ENCODE measurements around the gene NSL1.
"Not testable (repeated sequence)": the region's sequence is repeated elsewhere in the genome, so short reads cannot be mapped to it uniquely, and the experiment has no call there.

The NSL1 gene
- total RNA-seq = 27.6 to 55.6 (median 41.5) reads per million in 3 experiments

DNA sequence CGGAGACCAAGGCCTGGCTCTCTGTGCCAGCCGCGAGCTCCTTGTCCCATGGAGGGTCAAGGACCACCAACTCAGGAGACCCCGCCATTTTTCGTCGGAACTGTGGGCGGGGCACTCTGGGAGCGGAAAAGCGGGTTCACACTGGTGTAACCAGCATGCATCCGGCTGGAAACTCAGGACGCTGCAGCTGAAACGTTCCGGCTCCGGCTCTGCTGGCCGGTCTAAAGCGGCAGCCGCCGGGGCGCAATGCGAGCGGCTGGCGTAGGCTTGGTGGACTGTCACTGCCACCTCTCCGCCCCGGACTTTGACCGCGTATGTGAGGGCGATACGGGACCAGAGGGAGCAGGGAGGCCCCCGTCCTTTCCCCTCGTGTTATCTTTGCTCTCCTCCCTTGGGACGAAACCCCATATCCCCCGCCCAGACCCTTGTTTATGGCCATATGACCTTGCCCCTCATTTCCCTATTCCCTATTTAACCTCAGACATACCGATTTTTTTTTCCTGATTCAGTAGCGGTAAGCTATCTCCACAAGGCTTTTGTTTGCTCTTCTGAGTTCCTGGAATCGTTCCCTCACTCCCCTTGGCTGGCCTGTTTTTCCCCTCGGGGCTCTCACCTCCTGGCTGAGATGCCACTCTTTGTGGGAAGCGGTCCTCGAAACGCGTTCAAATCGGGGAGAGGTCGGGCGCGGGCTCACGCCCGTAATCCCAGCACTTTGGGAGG is at the start of gene NSL1, which contains the start of gene TATDN3:
Gene NSL1, minus strand, starts transcription at position 102 of the 720 bp plus-strand sequence. Its CDS starts 14 bp downstream, at position 88.
Gene TATDN3, plus strand, starts transcription at position 219 of the 720 bp plus-strand sequence. Its CDS starts 28 bp downstream, at position 247.
- DNase-seq = peak; percentile 85

- no peak for DNase-seq
Observed at GRCh38 chr1:212838145-212838544, 46.6 kb upstream of the NSL1 start.

DNA sequence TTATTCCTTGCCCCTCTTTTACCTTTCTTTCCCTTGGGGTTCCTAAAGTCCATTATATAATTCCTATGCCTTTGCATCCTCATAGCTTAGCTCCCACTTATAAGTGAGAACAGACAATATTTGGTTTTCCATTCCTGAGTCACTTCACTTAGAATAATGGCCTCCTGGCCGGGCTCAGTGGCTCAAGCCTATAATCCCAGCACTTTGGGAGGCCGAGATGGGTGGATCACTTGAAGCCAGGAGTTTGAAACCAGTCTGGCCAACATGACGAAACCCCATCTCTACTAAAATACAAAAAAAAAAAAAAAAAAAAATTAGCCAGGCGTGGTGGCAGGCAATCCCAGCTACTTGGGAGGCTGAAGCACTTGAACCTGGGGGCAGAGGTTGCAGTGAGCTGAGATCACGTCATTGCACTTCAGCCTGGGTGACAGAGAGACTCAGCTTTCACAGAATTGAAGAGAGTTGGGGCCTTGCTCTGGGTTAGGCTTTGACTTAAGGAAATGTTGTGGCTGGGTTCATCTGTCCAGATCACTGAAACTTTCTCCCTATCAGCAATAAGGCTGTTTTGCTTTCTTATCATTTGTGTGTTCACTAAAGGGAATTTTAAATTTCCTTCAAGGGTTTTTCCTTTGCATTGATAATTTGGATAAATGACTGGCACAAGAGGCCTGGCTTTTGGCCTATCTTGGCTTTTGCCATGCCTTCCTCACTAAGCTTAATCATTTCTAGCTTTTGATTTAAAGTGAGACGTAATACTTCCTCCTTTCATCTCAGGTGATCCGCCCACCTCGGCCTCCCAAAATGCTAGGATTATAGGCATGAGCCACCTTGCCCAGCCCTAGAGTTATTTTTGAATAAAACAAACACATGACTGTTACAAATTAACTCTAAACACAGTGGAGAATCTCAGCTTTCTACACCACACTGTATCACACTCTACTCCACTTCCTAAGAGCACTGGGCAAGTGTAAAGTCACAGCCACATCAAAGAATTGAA is 41.9 kb upstream of the NSL1 start:
- not testable (repeated sequence) for DNase-seq

DNA sequence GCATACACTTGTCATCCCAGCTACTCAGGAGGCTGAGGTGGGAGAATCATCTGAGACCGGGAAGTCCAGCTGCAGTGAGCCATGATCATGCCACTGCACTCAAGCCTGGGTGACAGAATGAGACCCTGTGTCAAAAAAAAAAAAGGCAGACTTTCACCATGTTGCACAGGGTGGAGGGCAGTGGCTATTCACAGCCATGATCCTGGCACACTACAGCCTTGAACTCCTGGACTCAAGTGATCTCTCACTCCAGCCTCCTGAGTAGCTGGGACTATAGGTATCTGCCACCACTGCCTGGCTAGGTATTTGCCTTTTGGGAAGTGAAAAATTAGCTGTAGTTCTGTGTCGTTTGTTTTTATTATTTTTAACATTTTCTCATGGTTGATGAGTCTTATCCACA is 36.8 kb upstream of the NSL1 start:
- DNase-seq = no peak

DNA sequence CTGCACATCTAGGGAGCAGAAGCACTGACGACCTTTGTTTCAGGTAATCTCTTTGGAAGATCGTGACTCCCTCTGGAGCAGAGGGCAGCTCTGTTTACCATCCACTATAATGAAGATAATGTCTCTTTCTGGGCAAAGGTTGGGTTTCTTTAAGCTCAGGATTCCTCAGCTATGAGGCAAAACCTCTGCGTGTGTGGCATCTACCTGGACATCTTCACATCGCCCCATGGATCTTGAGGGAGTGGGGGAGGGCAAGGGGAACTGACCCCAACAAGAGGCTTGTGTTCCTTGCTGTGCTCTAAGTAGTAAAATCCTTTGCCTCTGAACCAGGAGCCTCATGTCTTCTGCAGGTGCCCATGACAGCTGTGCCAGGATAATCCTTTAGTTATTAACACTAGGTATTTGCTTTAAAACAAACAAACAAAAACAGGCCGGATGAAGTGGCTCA is 36.3 kb upstream of the NSL1 start:
- no peak for DNase-seq

DNA sequence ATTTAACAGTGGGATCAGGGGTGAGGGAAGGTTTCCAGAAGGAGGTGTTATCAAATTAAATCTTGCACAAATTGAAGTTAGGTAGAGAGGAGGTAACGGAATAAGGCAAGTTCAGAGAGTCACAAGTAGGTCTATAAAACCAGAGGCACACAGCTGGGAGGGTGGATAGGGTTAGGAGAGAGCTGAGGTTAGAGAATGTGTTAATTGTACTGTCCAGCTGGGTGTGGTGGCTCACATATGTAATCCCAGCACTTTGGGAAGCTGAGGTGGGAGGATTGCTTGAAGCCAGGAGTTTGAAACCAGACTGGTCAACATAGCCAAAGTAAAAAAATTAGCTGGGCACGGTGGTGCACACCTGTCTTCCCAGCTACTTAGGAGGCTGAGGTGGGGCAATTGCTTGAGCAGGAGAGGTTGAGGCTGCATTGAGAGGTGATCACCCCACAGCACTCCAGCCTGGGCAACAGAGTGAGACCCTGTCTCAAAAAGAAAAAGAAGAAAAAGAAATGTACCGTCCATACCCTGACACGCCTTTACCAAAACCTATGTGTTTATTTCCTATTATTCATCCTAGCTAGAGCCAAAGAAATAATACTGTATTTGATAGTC is 35.7 kb upstream of the NSL1 start:
- no peak for DNase-seq

- DNase-seq = no peak
Observed at GRCh38 chr1:212825798-212826452, 34.3 kb upstream of the NSL1 start.

DNA sequence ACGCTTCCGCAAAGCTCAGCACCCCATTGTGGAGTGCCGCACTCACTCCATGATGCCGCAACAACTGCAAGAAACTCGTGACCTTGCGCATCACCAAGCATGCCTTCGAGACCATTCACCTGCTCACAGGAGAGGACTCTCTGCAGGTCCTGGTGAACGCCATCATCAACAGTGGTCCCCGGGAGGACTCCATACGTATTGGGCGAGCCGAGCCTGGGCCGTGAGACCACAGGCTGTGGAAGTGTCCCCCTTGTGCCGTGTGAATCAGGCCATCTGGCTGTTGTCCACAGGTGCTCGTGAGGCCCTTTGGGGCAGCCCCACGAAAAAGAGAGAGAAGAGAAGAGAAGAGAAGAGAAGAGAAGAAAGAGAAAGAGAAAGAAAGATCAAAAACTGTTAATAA is 32.6 kb upstream of the NSL1 start:
- DNase-seq = no peak

- DNase-seq = no peak
Observed at GRCh38 chr1:212822956-212823355, 31.4 kb upstream of the NSL1 start.

GRCh38 chr1:212820969-212821368 is 29.4 kb upstream of the NSL1 start:
- no peak for DNase-seq

GRCh38 chr1:212819726-212820125 is 28.1 kb upstream of the NSL1 start:
- DNase-seq = no peak

DNA sequence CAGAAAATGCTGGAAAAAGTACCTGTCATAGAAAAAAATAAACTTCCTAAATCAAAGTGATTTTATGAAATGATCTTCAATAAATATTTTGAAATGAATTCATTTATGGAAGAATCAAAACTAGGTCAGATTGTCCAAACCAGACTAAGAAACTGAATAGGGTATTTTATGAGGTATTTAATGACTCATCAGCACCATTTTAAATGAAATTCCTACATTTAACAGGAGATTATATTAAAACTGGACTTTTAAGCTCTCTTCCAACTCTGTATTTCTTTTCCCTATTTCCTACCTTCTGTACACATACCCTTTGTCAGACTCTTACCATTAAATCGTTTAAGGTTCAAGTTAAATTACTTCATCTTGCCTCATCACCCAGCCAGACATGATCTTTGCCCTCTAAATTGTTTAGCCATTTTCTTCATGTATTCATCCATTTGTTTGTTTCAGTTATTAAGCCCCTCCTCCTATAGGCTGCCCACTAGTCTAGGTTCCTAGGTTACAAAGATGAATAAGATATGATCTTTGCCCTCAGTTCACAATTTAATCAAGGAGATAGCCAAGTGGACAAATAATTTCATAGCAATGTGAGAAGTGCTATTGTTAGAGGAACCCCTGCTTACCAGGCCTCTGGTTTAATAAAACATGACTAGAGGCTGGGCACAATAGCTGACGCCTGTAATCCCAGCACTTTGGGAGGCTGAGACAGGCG is 25.1 kb upstream of the NSL1 start:
- no peak for DNase-seq

DNA sequence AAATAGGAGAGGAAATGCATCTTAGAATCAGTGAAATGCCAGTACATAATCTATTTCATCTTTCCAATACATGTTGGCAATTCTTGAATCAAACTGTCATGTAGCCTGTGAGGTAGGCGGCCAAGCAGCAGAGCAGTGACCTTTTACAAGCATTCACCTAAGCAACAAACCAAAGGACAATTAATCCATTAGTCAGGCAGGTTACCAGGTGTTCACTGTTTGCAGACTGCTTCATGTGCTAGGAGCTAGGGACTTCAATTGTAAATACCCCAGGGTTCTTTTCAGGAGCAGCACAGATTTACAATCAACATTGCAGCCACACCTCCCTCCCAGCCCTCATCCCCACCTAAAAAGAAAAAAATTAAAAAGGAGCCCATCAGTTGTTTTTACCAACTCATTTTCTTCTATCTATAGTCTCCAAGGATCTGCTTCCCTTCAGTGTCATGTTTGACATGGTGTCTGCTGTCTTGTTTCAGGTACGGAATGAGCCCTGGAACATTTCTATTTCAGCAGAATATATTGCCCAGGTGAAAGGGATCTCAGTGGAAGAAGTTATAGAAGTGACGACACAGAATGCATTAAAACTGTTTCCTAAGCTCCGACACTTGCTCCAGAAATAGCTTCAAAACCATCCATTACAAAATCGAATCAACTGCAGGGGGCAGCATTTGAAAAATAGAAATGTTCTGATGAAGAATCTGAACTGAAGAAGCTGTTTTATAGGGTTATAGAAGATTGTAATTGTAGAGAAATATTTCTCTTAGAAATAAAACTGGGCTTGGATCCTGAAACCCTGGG is 23.2 kb upstream of the NSL1 start:
- no peak for DNase-seq

DNA sequence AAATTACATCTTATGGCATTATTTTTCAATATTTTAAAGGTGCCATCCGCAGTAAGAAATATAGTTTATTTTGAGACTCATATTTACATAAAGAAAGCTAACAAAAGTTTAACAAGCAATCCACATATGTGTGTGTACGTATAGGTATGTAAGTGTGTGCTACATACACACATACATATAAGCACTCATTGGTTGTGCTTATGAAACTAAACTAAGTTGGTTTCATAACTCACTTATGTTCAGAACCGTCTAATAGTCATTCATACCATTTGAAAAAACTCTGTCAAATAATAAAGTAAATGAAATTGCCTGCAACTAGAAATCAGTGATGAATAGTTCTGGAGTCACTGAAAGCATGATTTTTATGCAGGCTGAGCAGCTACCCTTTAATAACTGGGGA is 14.2 kb upstream of the NSL1 start:
- no peak for DNase-seq

DNA sequence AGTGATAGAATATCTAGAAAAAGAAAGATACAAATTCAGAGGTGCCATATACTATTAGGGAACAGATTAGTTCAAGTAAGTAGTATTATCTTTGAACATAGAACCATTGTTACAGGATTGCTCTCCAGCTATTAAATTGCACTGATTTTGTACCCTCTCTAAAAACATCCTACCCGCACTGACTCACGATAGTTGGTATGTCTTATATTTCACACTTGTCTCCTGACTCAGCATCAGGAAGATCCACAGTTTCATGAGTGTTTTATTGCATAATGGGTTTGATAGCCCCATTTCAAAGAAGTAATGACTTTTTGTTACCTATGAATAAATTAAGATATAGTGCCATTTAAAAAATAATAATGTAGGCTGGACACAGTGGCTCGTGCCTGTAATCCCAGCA is 6.1 kb upstream of the NSL1 start:
- no peak for DNase-seq

DNA sequence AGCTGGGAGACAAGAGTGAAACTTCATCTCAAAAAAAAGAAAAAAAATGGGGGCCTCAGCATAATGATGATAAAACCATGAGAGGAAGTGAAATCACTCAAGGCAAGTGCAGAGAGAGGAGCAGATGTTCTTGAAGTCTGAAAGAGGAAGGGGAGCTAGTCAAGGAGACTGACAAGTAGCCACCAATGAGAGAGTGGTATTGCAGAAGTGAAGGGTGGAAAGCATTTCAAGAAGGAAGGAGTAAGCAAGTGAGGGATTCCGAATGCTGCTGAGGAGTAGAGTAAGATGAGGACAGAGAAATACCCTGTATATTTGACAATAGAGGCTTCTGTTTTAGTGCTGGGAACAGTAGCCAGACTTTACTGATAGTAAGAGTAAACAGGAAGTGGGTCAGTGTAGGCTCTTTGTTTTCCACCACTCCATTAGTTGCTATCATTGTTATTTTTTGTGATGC is 3.0 kb upstream of the NSL1 start:
- no peak for DNase-seq

- no peak for DNase-seq
Observed at GRCh38 chr1:212792396-212792908, 875 bp upstream of the NSL1 start.

DNA sequence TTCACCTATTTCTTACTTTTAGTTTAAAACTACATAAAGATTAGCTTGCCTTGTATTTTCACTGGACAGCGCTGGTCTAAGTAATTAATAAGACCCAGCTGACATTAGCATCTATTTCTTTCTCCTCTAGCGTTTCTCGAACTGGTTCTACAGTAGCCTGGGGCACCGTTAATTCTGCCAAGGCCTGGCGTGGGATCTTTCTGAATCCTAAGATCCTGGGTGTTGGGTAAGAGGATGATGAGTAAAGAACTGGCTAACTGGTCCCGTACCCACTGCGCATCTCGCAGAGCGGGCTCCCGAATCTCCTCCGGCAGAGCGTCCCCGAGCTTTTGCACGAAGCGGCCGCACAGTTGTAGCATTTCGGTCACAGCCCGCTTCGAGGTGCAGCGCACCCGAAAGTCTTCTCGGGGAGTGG is 309 bp downstream of the NSL1 start:
- no peak for DNase-seq

GRCh38 chr1:212785871-212786270 is 5.7 kb downstream of the NSL1 start:
- no peak for DNase-seq

DNA sequence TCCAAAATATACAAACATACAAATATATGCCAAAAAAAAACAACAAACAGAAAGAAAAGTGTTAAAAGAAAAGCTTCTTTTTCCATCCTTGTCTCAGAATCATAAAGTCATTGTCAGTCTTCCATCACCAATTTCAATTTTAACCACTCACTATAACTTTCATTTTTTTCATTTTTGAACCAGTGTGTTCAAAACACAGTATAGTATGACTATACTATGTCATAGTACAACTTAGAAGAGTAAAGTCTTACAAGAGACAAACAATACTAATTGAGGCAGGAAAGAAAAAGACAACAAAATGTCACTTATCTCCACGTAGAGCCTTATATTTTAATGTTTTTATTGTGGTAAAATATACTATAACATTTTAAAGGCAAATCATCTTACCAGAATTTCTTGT is 7.6 kb downstream of the NSL1 start:
- no peak for DNase-seq
